Islet of Langerhans (tissue), 1 donor: ENCODE data around the gene PDZD4.

ENCODE experiments used
- FAIRE-seq: peaks from one replicate; lab custom pipeline; 2011; peaks lifted over from hg19 to GRCh38; lab: Jason Lieb, UNC

Gene PDZD4

GRCh38 chrX:153812220-153812619, 18.1 kb downstream of the PDZD4 start:
- FAIRE-seq, result no peak

GRCh38 chrX:153807976-153808375, 22.4 kb downstream of the PDZD4 start:
- no peak for FAIRE-seq

GRCh38 chrX:153806999-153807575, 23.3 kb downstream of the PDZD4 start:
- FAIRE-seq, result no peak

GRCh38 chrX:153805436-153805835, 24.9 kb downstream of the PDZD4 start:
- no peak for FAIRE-seq

GRCh38 chrX:153804621-153805020, 25.7 kb downstream of the PDZD4 start:
- no peak for FAIRE-seq

- no peak for FAIRE-seq
These were observed 26.2 kb downstream of the PDZD4 start for GRCh38 chrX:153804100-153804595.

- FAIRE-seq, result no peak
These were observed 26.9 kb downstream of the PDZD4 start for GRCh38 chrX:153803211-153804099.

GRCh38 chrX:153802513-153803045, 27.8 kb downstream of the PDZD4 start:
- FAIRE-seq, result no peak

- FAIRE-seq, result no peak
These were observed 28.7 kb downstream of the PDZD4 start for GRCh38 chrX:153801669-153802068.

- FAIRE-seq, result no peak
These were observed 29.6 kb downstream of the PDZD4 start for GRCh38 chrX:153800746-153801145.

- no peak for FAIRE-seq
These were observed 30.1 kb downstream of the PDZD4 start for GRCh38 chrX:153800177-153800722.

- no peak for FAIRE-seq
These were observed 31.0 kb downstream of the PDZD4 start for GRCh38 chrX:153799326-153799725.

- no peak for FAIRE-seq
These were observed 32.8 kb downstream of the PDZD4 start for GRCh38 chrX:153797415-153798015.

GRCh38 chrX:153794897-153795816, 35.2 kb downstream of the PDZD4 start:
- no peak for FAIRE-seq

- peak; percentile 93 for FAIRE-seq
These were observed 36.1 kb downstream of the PDZD4 start, which contains the start of the genes IDH3G and SSR4 for GRCh38 chrX:153794018-153794896. TSS of gene IDH3G (minus strand) at chrX:153794375. CDS start at chrX:153794326, 49 bp downstream. TSS of gene SSR4 (plus strand) at chrX:153794668. CDS start at chrX:153794688, 20 bp downstream.

GRCh38 chrX:153793291-153793690, 37.1 kb downstream of the PDZD4 start:
- no peak for FAIRE-seq

GRCh38 chrX:153792368-153792767, 38.0 kb downstream of the PDZD4 start:
- FAIRE-seq, result no peak

GRCh38 chrX:153791104-153791852, 39.1 kb downstream of the PDZD4 start:
- FAIRE-seq, result no peak

GRCh38 chrX:153789654-153790053, 40.7 kb downstream of the PDZD4 start:
- no peak for FAIRE-seq
